GM18868 (cell line): ENCODE results near the gene ZNF276.
A peak's percentile ranks its signal among the peaks of the same experiment; 100 is the strongest.
"Not testable (repeated sequence)": the region's sequence is repeated elsewhere in the genome, so short reads cannot be mapped to it uniquely, and the experiment has no call there.

Source experiments
- ATAC-seq: cut with Tn5 transposase; IDR thresholded peaks from one replicate; pipeline ENCODE4 v1.9.1; 2021; ENCODE audit warnings: mild to moderate bottlenecking, moderate library complexity; ENCODE audit not compliant: unreplicated experiment

ZNF276 gene

DNA sequence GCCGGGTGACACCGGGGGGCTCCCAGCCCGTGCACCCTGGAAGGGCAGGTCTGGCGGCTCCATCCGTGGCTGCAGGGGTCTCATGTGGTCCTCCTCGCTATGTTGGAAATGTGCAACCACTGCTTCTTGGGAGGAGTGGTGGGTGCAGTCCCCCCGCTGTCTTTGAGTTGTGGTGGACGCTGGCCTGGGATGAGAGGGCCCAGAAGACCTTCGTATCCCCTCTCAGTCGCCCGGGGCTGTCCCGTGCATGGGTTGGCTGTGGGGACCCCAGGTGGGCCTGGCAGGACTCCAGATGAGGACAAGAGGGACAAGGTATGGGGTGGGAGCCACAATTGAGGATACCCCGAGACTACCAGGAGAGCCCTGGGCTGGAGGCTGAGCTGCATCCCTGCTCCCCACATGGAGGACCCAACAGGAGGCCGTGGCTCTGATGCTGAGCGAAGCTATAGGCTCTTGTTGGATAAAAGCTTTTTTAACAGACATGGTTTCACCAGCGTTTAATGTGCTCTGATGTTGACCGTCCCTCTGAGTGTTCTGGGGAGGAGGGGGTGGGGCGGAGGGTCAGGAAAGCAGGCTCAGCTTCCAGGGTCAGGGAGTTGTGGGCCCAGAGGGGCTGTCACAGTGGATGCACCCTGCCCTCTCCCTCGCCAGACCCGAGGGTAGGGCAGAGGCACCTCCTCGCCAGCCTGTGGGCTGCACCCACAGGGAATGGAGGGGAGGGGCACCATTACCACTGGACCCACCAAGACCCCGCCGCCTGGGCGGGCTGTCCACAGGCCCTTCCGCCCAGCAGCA, 25.3 kb upstream of the ZNF276 start:
- no peak for ATAC-seq

- no peak for ATAC-seq
These were observed 24.6 kb upstream of the ZNF276 start for GRCh38 chr16:89696670-89697128.

DNA sequence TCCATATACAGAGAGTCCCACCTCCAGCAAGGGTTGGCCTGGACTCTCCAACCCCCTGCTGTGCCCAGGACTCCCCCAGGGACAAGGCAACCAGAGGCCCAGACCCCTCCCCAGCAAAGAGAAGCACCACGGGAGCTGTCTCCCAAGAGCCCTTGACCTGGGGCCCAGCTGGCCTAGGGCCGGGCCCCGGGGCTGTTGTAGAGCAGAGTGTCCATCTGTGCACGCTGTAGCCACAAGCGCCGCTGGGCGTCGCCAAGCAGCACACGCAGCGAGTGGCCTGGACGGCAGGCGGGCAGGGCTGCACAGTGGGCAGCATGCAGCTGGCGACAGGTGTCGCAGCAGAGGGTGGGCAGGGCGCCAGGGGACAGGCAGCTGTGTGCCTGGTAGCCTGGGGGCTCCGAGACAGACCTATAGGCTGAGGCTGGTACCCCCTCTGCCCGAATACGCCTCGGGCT, 24.1 kb upstream of the ZNF276 start:
- no peak for ATAC-seq

DNA sequence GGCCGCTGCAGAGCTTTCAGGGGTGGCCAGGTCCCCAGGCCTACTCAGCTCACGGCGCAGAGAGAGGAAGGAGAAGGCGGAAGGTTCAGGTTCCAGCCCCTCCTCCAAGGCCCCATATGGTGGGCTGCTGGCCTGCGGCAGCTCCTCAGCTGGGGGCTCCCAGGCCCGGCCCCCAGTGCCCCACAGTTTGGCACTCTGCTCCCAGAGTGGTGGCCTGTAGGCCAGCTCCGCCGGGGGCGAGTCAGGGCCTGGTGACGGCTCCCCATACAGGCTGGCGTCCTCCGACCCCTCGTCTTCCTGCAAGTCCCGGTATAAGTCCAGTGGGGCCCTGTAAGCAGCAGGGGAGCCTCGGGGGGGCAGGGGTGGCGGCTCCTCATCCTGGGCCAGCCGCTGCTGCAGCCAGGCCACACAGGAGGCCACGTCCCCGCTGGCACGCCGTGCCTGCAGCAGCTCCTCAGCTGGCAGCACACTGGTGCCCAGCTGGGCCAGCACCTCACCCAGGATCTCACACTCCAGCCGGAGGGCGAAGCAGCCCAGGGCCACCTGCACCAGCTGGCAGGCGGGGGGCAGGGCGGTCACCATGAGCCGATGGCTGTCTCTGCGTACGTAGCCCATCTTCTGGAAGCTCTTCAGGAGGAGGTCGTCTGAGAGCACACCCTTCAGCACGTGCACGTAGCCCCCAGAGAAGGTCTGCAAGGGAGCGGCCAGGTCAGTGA, 23.6 kb upstream of the ZNF276 start:
- no peak for ATAC-seq

- not testable (repeated sequence) for ATAC-seq
These were observed 22.6 kb upstream of the ZNF276 start for GRCh38 chr16:89698717-89699116.

DNA sequence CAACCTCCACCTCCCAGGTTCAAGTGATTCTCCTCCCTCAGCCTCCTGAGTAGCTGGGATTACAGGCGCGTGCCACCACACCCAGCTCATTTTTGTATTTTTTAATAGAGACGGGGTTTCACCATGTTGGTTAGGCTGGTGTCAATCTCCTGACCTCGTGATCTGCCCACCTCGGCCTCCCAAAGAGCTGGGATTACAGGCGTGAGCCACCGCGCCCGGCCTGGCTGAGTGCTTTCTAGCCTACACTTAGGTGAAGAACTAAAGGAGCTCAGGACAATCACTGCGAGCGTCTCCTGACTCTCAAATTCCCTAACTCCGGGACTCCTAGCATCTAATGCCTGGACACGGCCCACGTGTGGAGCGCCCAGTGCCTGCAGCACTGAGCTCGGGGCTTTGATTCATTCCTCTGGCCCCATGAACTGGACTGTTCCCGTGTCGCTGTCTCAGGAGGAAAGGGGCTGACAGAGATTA, 21.7 kb upstream of the ZNF276 start:
- ATAC-seq = not testable (repeated sequence)

DNA sequence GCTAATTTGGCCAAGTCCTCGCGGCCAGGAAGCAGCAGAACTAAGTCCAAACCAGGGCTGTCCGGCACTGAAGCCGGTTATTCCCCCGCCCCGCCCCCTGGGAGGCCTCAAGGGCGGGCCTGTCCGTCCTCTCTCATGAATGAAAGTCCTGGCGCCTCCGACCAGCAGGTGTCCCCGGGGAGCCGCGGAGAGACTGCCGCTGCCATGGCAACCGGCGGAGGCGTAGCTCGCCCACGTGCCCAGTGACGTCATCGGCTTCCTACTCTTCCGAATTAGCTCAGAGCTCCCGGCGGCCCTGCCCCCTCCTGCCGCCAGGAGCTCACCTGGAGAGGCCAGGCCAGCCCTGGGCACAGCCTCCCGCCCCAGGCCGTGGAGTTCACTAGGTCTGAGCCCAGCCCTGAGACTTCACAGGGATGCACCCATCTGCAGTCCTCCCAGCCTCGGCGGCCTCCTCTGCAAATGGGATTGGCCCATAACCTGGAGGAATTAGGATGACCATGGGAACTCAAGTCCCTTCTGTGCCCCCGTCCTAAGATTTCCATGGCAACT, 21.2 kb upstream of the ZNF276 start:
- peak; percentile 43 for ATAC-seq

- no peak for ATAC-seq
These were observed 20.5 kb upstream of the ZNF276 start for GRCh38 chr16:89700649-89701424.

- peak; percentile 68 for ATAC-seq
These were observed 19.6 kb upstream of the ZNF276 start, which contains the start of gene SPATA2L for GRCh38 chr16:89701425-89702406. SPATA2L (minus strand) TSS chr16:89701705; CDS start chr16:89701232, 473 bp downstream.

DNA sequence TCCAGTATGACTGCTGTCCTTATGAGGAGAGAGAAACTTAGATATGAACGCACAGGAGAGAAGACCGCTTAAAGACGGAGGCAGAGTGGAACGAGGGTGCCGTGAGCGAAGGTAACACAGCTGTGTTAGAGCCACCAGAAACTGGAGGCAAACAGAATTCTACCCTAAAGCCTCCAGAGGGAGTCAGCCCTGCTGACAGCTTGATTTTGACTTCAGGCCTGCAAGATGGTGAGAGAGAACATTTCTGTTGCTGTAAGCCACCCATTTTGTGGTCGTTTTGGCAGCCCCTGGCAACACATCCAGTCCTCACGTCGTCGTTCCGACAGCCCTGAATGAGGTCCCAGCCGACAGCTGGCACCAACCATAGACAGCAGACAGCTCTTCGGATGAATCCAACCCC, 17.1 kb upstream of the ZNF276 start:
- ATAC-seq = no peak

DNA sequence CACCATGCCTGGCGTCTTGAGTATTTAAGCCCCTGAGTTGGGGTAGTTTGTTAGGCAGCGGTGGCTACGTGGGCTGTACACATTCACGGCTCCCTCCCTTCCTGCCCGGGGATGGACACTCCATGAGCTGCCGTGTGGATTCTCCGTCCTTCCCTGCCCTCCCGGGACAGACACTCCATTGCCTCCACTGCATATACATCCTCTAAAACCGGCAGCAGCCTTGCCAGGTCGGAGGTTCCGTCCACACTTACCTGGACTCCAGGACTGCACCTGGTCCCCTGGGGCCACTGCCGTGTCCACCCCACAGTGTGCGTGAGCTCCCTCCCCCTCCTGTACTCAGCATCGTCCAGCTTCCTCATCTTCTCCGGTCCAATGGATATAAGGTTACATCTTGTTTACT, 16.3 kb upstream of the ZNF276 start:
- no peak for ATAC-seq

- ATAC-seq = no peak
These were observed 14.6 kb upstream of the ZNF276 start for GRCh38 chr16:89706518-89707260.

GRCh38 chr16:89707695-89708094, 13.6 kb upstream of the ZNF276 start:
- no peak for ATAC-seq

DNA sequence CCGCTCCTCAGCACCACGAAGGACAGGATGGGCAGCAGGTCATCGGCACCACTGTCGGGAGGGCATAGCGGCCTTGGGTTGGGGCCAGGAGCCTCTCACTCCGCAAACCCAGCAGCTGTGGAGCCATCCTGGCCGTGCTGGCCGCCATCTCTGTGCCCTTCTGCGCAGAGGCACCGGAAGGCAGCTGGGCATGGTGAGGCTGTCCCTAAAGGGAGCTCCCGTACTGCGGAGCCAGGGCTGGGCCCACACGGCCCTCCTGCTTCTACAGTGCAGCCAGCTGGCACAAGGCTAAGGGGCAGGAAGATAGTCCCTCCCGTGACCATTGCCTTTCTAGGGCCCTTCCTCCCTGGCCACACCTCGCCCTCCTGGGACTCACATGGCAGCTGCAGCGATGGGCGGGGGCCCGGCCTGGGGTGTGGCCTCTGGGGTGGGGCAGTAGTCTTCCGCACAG, 12.8 kb upstream of the ZNF276 start:
- no peak for ATAC-seq

- no peak for ATAC-seq
These were observed 12.2 kb upstream of the ZNF276 start for GRCh38 chr16:89709166-89709565.

GRCh38 chr16:89709716-89710432, 11.5 kb upstream of the ZNF276 start:
- no peak for ATAC-seq

DNA sequence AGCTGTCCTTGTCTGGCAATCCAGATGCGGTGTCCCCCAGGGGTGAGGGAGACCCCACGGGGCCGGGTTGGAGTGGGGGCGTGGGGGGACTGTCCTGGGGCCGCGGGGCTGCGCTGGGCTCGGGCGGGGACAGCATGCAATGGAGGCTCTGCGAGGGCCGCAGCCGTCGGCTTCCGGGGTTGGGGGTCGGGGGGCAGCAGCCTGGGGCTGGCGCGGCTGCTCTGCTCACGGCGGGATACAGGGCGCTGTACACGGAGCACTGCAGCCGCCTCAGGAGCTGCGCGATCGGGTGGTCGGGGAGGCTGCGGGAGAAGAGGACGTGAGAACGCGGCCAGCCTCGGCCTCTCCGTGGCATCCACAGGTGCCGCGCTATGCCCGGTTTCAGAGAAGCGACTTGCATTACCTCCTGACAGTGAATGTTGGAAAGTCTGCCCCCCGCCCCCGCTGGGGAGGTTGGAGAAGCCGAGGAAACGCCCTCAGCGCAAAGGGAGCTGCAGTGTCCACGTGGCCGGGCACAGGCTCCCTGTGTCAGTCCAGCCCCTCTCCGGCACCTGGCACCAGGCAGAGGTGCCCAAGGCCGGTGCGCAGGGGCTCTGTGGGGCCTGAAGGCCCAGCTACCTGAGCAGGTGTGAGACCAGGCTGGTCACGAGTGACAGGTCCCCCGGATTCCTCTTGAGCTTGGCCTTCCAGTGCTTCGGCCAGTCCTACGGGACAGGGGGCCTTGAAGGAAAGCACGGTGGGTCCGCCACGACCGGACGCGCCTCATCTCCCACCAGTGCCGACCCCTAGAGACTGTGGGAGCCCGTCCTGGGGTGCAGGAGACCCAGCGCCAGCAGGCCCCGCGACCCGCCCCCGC, 10.4 kb upstream of the ZNF276 start:
- no peak for ATAC-seq
